Measurements from ENCODE around the gene BCKDHA. TPM values are rescaled to one million over a fixed set of nuclear protein-coding genes. Genes with fewer than 3 reads are reported as not detected.

Gene BCKDHA
- total RNA-seq, 4 donors from 2014 or later: 80.8 to 115 (median 84.1) TPM

- no peaks in the 10 kb centered on the region for H3K9me3 ChIP-seq
- intact Hi-C loops (cut with DNase I; ENCODE audit: low total_unique reads): no loop called here
Measured at GRCh38 chr19:41422955-41423354, 25.3 kb downstream of the BCKDHA start.

GRCh38 chr19:41424335-41425173 is 26.9 kb downstream of the BCKDHA start:
- Histone ChIP-seq H3K27me3 (no peaks in the 10 kb centered on the region), H3K4me1 (peaks cover 8 to 19% of the 10 kb centered on the region in 2 donors), H3K4me3 (no peak overlapping the region), H3K36me3 (peaks cover 0 to 68% of the 10 kb centered on the region in 2 donors), H3K27ac (no peak overlapping the region), H3K9me3 (no peaks in the 10 kb centered on the region)
- no peak for TF ChIP-seq POLR2A (IDR thresholded peaks at IDR 0.05)
- TF ChIP-seq CTCF (IDR thresholded peaks at IDR 0.05 in 4 of 5, conservative IDR thresholded peaks at IDR 0.05 in 1 of 5): no peak
- intact Hi-C loops (cut with DNase I; ENCODE audit: low total_unique reads) (no loop called here), in situ Hi-C loops (cut with MboI; ENCODE audit: low sequenced_read_pairs in 4 of 4) (no loop called here)
- ATAC-seq (no peak), DNase-seq (no peak)

More at GRCh38 chr19:41422955-41423354, 25.3 kb downstream of the BCKDHA start:
- Histone ChIP-seq H3K36me3 (peaks cover 0 to 84% of the 10 kb centered on the region in 2 donors), H3K27me3 (no peaks in the 10 kb centered on the region), H3K4me1 (peaks cover 8 to 13% of the 10 kb centered on the region in 2 donors), H3K4me3 (no peak overlapping the region), H3K27ac (no peak overlapping the region)
- no peak for ATAC-seq
- no peak for DNase-seq
- in situ Hi-C loops (cut with MboI; ENCODE audit: low sequenced_read_pairs in 4 of 4): no loop called here
- no peak for TF ChIP-seq POLR2A (IDR thresholded peaks at IDR 0.05)
- no peak for TF ChIP-seq CTCF (IDR thresholded peaks at IDR 0.05 in 4 of 5, conservative IDR thresholded peaks at IDR 0.05 in 1 of 5)

GRCh38 chr19:41425174-41426115 is 27.8 kb downstream of the BCKDHA start:
- H3K27ac ChIP-seq: no peak overlapping the region
- TF ChIP-seq CTCF (IDR thresholded peaks at IDR 0.05 in 4 of 5, conservative IDR thresholded peaks at IDR 0.05 in 1 of 5): no peak
- no peak for TF ChIP-seq POLR2A (IDR thresholded peaks at IDR 0.05)
- in situ Hi-C loops (cut with MboI; ENCODE audit: low sequenced_read_pairs in 4 of 4) (no loop called here), intact Hi-C loops (cut with DNase I; ENCODE audit: low total_unique reads) (no loop called here)
- H3K9me3 ChIP-seq: no peaks in the 10 kb centered on the region
- DNase-seq (no peak), ATAC-seq (no peak)
- H3K27me3 ChIP-seq: no peaks in the 10 kb centered on the region
- H3K4me1 ChIP-seq: peaks cover 8 to 19% of the 10 kb centered on the region in 2 donors
- no peak overlapping the region for H3K4me3 ChIP-seq
- peaks cover 0 to 59% of the 10 kb centered on the region in 2 donors for H3K36me3 ChIP-seq

- intact Hi-C loops (cut with DNase I; ENCODE audit: low total_unique reads): no loop called here
- Histone ChIP-seq H3K27me3 (no peaks in the 10 kb centered on the region), H3K27ac (peak overlapping the region; percentile 60 to 74 (median 68)), H3K4me3 (peak overlapping the region; percentile 43 to 59 (median 54)), H3K4me1 (peaks cover 12 to 23% of the 10 kb centered on the region in 2 donors), H3K9me3 (no peaks in the 10 kb centered on the region), H3K36me3 (peaks cover 0 to 51% of the 10 kb centered on the region in 2 donors)
- in situ Hi-C loops (cut with MboI; ENCODE audit: low sequenced_read_pairs in 4 of 4): no loop called here
- ATAC-seq (no peak), DNase-seq (no peak)
- TF ChIP-seq POLR2A (IDR thresholded peaks at IDR 0.05) (no peak), CTCF (IDR thresholded peaks at IDR 0.05 in 4 of 5, conservative IDR thresholded peaks at IDR 0.05 in 1 of 5) (no peak)
Measured at GRCh38 chr19:41426116-41426841, 28.7 kb downstream of the BCKDHA start.

All from gastrocnemius medialis (tissue), 4 donors.